Body of pancreas (tissue), 4 donors: ENCODE data around the gene CPNE2. TPM values are rescaled to one million over a fixed set of nuclear protein-coding genes. Genes with fewer than 3 reads are reported as not detected.
A peak's percentile ranks its signal among the peaks of the same experiment; 100 is the strongest.

Experiments used
- ATAC-seq: fragments of 150-250 bp; one replicate; pipeline ENCODE4 v1.9.1; 2016
- DNase-seq, 4 donors: peaks; one replicate each; pipeline ENCODE4 v3.0.0-alpha.2; 2019
- H3K27ac ChIP-seq, 4 donors: fragments of 200-600 bp; sonication (generic); 1 replicate in 3 of 4; 2 replicates in 1 of 4; pipeline versions ENCODE4 v1.5.1 to v1.6.1; 2016 to 2019; ENCODE audit warnings: mild to moderate bottlenecking in 1 of 4, mixed read lengths in 1 of 4, moderate library complexity in 1 of 4
- H3K27me3 ChIP-seq, 2 donors: fragments of 200-600 bp; sonication (generic); one replicate each; pipeline ENCODE4 v1.6.0; 2016; ENCODE audit warnings: mild to moderate bottlenecking in 1 of 2
- H3K36me3 ChIP-seq, 2 donors: fragments of 200-600 bp; sonication (generic); replicated peaks in 1 of 2; 2 replicates each; pipeline ENCODE4 v1.5.1; 2016; ENCODE audit warnings: low read depth in 2 of 2; ENCODE audit not compliant: insufficient read depth in 1 of 2
- H3K4me1 ChIP-seq: fragments of 200-600 bp; sonication (generic); one replicate; pipeline ENCODE4 v1.6.0; 2016
- H3K4me3 ChIP-seq, 2 donors: fragments of 200-600 bp; sonication (generic); 1 replicate in 1 of 2; 2 replicates in 1 of 2; pipeline ENCODE4 v1.5.1; 2016 to 2019
- H3K9me3 ChIP-seq, 3 donors: fragments of 200-600 bp; sonication (generic); 1 replicate in 2 of 3; 2 replicates in 1 of 3; pipeline ENCODE4 v1.5.1; 2016
- CTCF ChIP-seq, 7 experiments: fragments of 450-650 bp in 4 of 7; fragments of 200-600 bp in 3 of 7; sonication (generic) in 3 of 7; IDR thresholded peaks; one replicate each; pipeline ENCODE4 v1.5.1; 2016 to 2019; ENCODE audit warnings: antibody characterized with exemption in 7 of 7
- POLR2A ChIP-seq, 3 donors: fragments of 450-650 bp; IDR thresholded peaks; one replicate each; pipeline ENCODE4 v1.6.1; 2016; ENCODE audit warnings: antibody characterized with exemption in 3 of 3, mild to moderate bottlenecking in 2 of 3
- WGBS, 2 donors: methylation state at CpG; one replicate each; pipeline ENCODE4 v1.1.5; 2017; 5-methylcytosine and 5-hydroxymethylcytosine counted together
- intact Hi-C: fragments of 100-400 bp; cut with DNase I; formaldehyde crosslinking; loops from one replicate; pipeline ENCODE4 v1.15.1; 2023
- total RNA-seq, 2 donors: library from RNA; depleted of rRNA; stranded (reverse); fragments of >200 nt; gene quantifications; one replicate each; pipeline ENCODE4 v1.1.0, GENCODE V29; 2016

The CPNE2 gene
- total RNA-seq, 2 donors from 2014 or later: 8.8 to 16.5 TPM

DNA sequence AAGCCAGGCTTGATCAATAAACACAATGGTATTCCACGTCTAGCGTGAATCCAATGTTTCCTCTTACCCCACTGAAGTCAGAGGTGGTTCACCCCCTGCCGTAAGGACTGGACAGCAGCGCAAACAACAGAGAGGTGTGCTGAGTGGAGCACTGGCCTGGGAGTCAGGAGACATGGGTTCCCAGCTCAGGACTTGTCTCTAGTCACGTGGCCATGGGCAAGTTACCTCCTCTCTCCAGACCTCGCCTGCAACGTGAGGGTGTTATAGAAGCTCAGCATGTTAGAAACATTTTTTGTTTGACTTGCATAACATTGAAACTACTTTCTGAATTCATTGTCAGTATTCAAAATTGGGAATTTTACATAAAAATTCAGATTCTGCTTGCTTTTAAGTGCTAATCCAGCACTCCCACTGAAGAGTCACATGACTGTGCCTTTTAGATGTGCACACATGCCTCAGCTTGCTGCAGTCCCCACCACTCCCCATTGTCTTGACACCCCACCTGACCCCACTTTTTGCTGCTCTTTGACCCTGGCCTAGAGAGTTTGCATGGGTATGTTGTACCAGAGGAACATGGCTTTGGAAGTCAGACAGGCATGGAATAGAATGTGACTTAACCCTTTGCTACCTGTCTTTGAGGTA lies 8.8 kb upstream of the CPNE2 start:
- H3K4me1 ChIP-seq: peaks cover 4% of the 10 kb centered on the region
- H3K9me3 ChIP-seq: no peaks in the 10 kb centered on the region
- no peak overlapping the region for H3K27ac ChIP-seq
- H3K4me3 ChIP-seq: no peak overlapping the region
- DNase-seq (no peak), ATAC-seq (no peak)
- no peak for TF ChIP-seq POLR2A (IDR thresholded peaks at IDR 0.05)
- TF ChIP-seq CTCF (IDR thresholded peaks at IDR 0.05): no peak
- H3K27me3 ChIP-seq: no peaks in the 10 kb centered on the region
- WGBS, 2 donors: 69 to 77% methylated on average over 3 to 7 of the region's 7 CpGs
- intact Hi-C loops: no loop called here
- H3K36me3 ChIP-seq: no peaks in the 10 kb centered on the region

- intact Hi-C loops: no loop called here
- Histone ChIP-seq H3K4me1 (peaks cover 4% of the 10 kb centered on the region), H3K9me3 (no peaks in the 10 kb centered on the region), H3K27ac (peak overlapping the region in 2 of 4 donors; percentile 20 to 35), H3K27me3 (no peaks in the 10 kb centered on the region), H3K4me3 (no peak overlapping the region), H3K36me3 (no peaks in the 10 kb centered on the region)
- 2 to 8% methylated on average over 5 to 9 of the region's 9 CpGs for WGBS, 2 donors
- ATAC-seq (peak; percentile 89), DNase-seq (peak; percentile 66 to 71 (median 67))
- TF ChIP-seq POLR2A (IDR thresholded peaks at IDR 0.05) (peak in 1 of 3 donors; percentile 9), CTCF (IDR thresholded peaks at IDR 0.05) (peak; percentile 85 to 99 (median 93))
Observed at GRCh38 chr16:57084257-57084770, 8.1 kb upstream of the CPNE2 start.

- intact Hi-C loops: no loop called here
- Histone ChIP-seq H3K27ac (peak overlapping the region in 2 of 4 donors; percentile 20 to 35), H3K4me3 (no peak overlapping the region), H3K9me3 (no peaks in the 10 kb centered on the region), H3K27me3 (no peaks in the 10 kb centered on the region), H3K36me3 (no peaks in the 10 kb centered on the region), H3K4me1 (peaks cover 4% of the 10 kb centered on the region)
- no peak for TF ChIP-seq POLR2A (IDR thresholded peaks at IDR 0.05)
- no peak for TF ChIP-seq CTCF (IDR thresholded peaks at IDR 0.05)
- DNase-seq: no peak
- WGBS, 2 donors: 67 to 73% methylated on average over 7 of the region's 7 CpGs
- no peak for ATAC-seq
Observed at GRCh38 chr16:57084996-57085395, 7.4 kb upstream of the CPNE2 start.

- Histone ChIP-seq H3K4me3 (no peak overlapping the region), H3K4me1 (peaks cover 13% of the 10 kb centered on the region), H3K36me3 (no peaks in the 10 kb centered on the region), H3K27ac (no peak overlapping the region), H3K9me3 (no peaks in the 10 kb centered on the region), H3K27me3 (no peaks in the 10 kb centered on the region)
- WGBS, 2 donors: 72 to 78% methylated on average over 2 of the region's 2 CpGs
- TF ChIP-seq CTCF (IDR thresholded peaks at IDR 0.05) (no peak), POLR2A (IDR thresholded peaks at IDR 0.05) (no peak)
- intact Hi-C loops: no loop called here
- ATAC-seq (no peak), DNase-seq (no peak)
Observed at GRCh38 chr16:57087003-57087402, 5.4 kb upstream of the CPNE2 start.

GRCh38 chr16:57089406-57089805 lies 3.0 kb upstream of the CPNE2 start:
- DNase-seq: no peak
- Histone ChIP-seq H3K9me3 (no peaks in the 10 kb centered on the region), H3K27ac (no peak overlapping the region), H3K27me3 (no peaks in the 10 kb centered on the region), H3K36me3 (no peaks in the 10 kb centered on the region), H3K4me3 (no peak overlapping the region), H3K4me1 (peaks cover 25% of the 10 kb centered on the region)
- no peak for TF ChIP-seq POLR2A (IDR thresholded peaks at IDR 0.05)
- TF ChIP-seq CTCF (IDR thresholded peaks at IDR 0.05): no peak
- intact Hi-C loops: no loop called here
- ATAC-seq: no peak
- WGBS, 2 donors: 82 to 83% methylated on average over 6 to 8 of the region's 8 CpGs
